H1 (cell line): ENCODE results near the gene RABL6. TPM values are rescaled to one million over a fixed set of nuclear protein-coding genes. Genes with fewer than 3 reads are reported as not detected.
"Not testable (repeated sequence)": the region's sequence is repeated elsewhere in the genome, so short reads cannot be mapped to it uniquely, and the experiment has no call there.

Experiments used
- CTCF ChIA-PET: fragments of 300-600 bp; sonication (Branson Sonifier 250); formaldehyde crosslinking; loops from one replicate; lab custom pipeline; 2021; ENCODE audit not compliant: partially characterized antibody; lab: Charles Lee
- POLR2A ChIA-PET: fragments of 300-600 bp; sonication (Branson Sonifier 250); formaldehyde crosslinking; loops from one replicate; lab custom pipeline; 2021; ENCODE audit warnings: inconsistent platforms; ENCODE audit not compliant: partially characterized antibody; lab: Charles Lee
- DNase-seq, 2 experiments: peaks; one replicate each; pipeline versions ENCODE4 v3.0.0 to v3.0.0-alpha.2; 2010 to 2022; ENCODE audit warnings: low spot score in 2 of 2, low read depth in 1 of 2, mixed read lengths in 1 of 2
- FAIRE-seq: peaks from 2 replicates; lab custom pipeline; 2011; peaks lifted over from hg19 to GRCh38; lab: Jason Lieb, UNC
- H2AFZ ChIP-seq: 2 replicates; pipeline ENCODE4 v1.8.1; 2012; ENCODE audit warnings: low read length, inconsistent platforms
- H2AK5ac ChIP-seq: 2 replicates; pipeline ENCODE4 v1.6.1; 2013; ENCODE audit warnings: low read depth, low read length
- H2BK120ac ChIP-seq: replicated peaks from 2 replicates; pipeline ENCODE3; 2013; ENCODE audit warnings: low read depth, low read length, inconsistent platforms
- H2BK12ac ChIP-seq: 2 replicates; pipeline ENCODE4 v1.6.1; 2013; ENCODE audit warnings: low read depth, low read length
- H2BK15ac ChIP-seq: 2 replicates; pipeline ENCODE4 v1.6.1; 2013; ENCODE audit warnings: low read length
- H2BK20ac ChIP-seq: 2 replicates; pipeline ENCODE4 v1.6.1; 2013; ENCODE audit warnings: low read length
- H2BK5ac ChIP-seq: 2 replicates; pipeline ENCODE4 v1.6.1; 2013; ENCODE audit warnings: low read depth, low read length
- H3K14ac ChIP-seq: 2 replicates; pipeline ENCODE4 v1.6.1; 2013; ENCODE audit warnings: inconsistent platforms; ENCODE audit not compliant: insufficient read length
- H3K18ac ChIP-seq: 2 replicates; pipeline ENCODE4 v1.6.1; 2013; ENCODE audit warnings: low read length; ENCODE audit errors: extremely low read depth
- H3K23ac ChIP-seq: 2 replicates; pipeline ENCODE4 v1.6.1; 2013; ENCODE audit warnings: inconsistent platforms; ENCODE audit not compliant: insufficient read length
- H3K23me2 ChIP-seq: 2 replicates; pipeline ENCODE4 v1.6.1; 2013; ENCODE audit warnings: low read depth, low read length
- H3K27ac ChIP-seq: 2 replicates; pipeline ENCODE4 v1.6.1; 2011; ENCODE audit warnings: low read depth, low read length, inconsistent platforms
- H3K27me3 ChIP-seq, 4 experiments: replicated peaks in 1 of 4; 1 replicate in 1 of 4; 2 replicates in 3 of 4; pipeline versions ENCODE4 v1.6.1 to v1.8.1; 2011 to 2013; ENCODE audit warnings: low read length in 3 of 4, mild to moderate bottlenecking in 3 of 4, inconsistent platforms in 2 of 4, mixed read lengths in 2 of 4, moderate library complexity in 1 of 4; ENCODE audit not compliant: control insufficient read depth in 3 of 4, insufficient read depth in 3 of 4; ENCODE audit errors: extremely low read depth in 1 of 4
- H3K36me3 ChIP-seq, 4 experiments: 2 replicates each; pipeline versions ENCODE4 v1.6.1 to v1.8.1; 2011 to 2013; ENCODE audit warnings: mild to moderate bottlenecking in 4 of 4, low read length in 3 of 4, moderate library complexity in 2 of 4, control low read depth in 1 of 4, inconsistent platforms in 1 of 4; ENCODE audit not compliant: insufficient read depth in 4 of 4, control insufficient read depth in 2 of 4
- H3K4ac ChIP-seq: replicated peaks from 2 replicates; pipeline ENCODE3; 2013; ENCODE audit warnings: low read length, low read depth, mixed read lengths, inconsistent platforms; ENCODE audit not compliant: insufficient read length
- H3K4me1 ChIP-seq, 4 experiments: replicated peaks in 1 of 4; 1 replicate in 1 of 4; 2 replicates in 3 of 4; pipeline versions ENCODE4 v1.6.1 to v1.8.1; 2011 to 2013; ENCODE audit warnings: low read length in 3 of 4, inconsistent platforms in 2 of 4, mixed read lengths in 1 of 4; ENCODE audit not compliant: insufficient read depth in 4 of 4, control insufficient read depth in 3 of 4
- H3K4me2 ChIP-seq, 2 experiments: 2 replicates each; pipeline versions ENCODE4 v1.6.1 to v1.8.1; 2011 to 2013; ENCODE audit warnings: low read depth in 2 of 2, low read length in 2 of 2, control low read depth in 1 of 2, inconsistent platforms in 1 of 2, mild to moderate bottlenecking in 1 of 2; ENCODE audit not compliant: insufficient read depth in 1 of 2
- H3K4me3 ChIP-seq, 4 experiments: fragments of 200-600, 300-600 bp in 1 of 4; sonication (generic), shearing (Covaris generic), sonication (Bioruptor Twin) in 1 of 4; 2 replicates each; pipeline versions ENCODE4 v1.5.1 to v1.8.1; 2011 to 2016; ENCODE audit warnings: low read length in 4 of 4, low read depth in 3 of 4, control low read depth in 2 of 4, inconsistent platforms in 2 of 4, mild to moderate bottlenecking in 2 of 4, mixed read lengths in 1 of 4, moderate library complexity in 1 of 4; ENCODE audit not compliant: insufficient read depth in 2 of 4; ENCODE audit errors: extremely low read depth in 1 of 4
- H3K56ac ChIP-seq: replicated peaks from 2 replicates; pipeline ENCODE3; 2013; ENCODE audit warnings: low read depth, mild to moderate bottlenecking, mixed read lengths, low read length, inconsistent platforms; ENCODE audit not compliant: insufficient read length
- H3K79me1 ChIP-seq: 2 replicates; pipeline ENCODE4 v1.6.1; 2013; ENCODE audit warnings: low read depth, low read length, control low read depth
- H3K79me2 ChIP-seq, 2 experiments: 2 replicates each; pipeline versions ENCODE4 v1.6.1 to v1.8.1; 2012 to 2013; ENCODE audit warnings: low read length in 2 of 2, mild to moderate bottlenecking in 2 of 2, inconsistent platforms in 1 of 2; ENCODE audit not compliant: insufficient read depth in 2 of 2, control insufficient read depth in 1 of 2
- H3K9ac ChIP-seq, 4 experiments: replicated peaks in 1 of 4; 1 replicate in 1 of 4; 2 replicates in 3 of 4; pipeline versions ENCODE4 v1.6.1 to v1.8.1; 2011 to 2013; ENCODE audit warnings: low read depth in 3 of 4, low read length in 3 of 4, control low read depth in 2 of 4, mild to moderate bottlenecking in 2 of 4, moderate library complexity in 2 of 4, inconsistent platforms in 1 of 4; ENCODE audit errors: extremely low read depth in 1 of 4
- H3K9me3 ChIP-seq, 2 experiments: 2 replicates each; pipeline versions ENCODE4 v1.6.1 to v1.8.1; 2012 to 2013; ENCODE audit warnings: mild to moderate bottlenecking in 2 of 2, moderate library complexity in 2 of 2, control low read depth in 1 of 2, inconsistent platforms in 1 of 2, low read depth in 1 of 2, low read length in 1 of 2, mixed read lengths in 1 of 2; ENCODE audit not compliant: insufficient read depth in 2 of 2
- H4K20me1 ChIP-seq, 2 experiments: replicated peaks in 1 of 2; 2 replicates each; pipeline versions ENCODE3 to v1.8.1; 2011 to 2013; ENCODE audit warnings: inconsistent platforms in 2 of 2, low read length in 2 of 2, mild to moderate bottlenecking in 1 of 2; ENCODE audit not compliant: insufficient read depth in 2 of 2, control insufficient read depth in 1 of 2
- H4K5ac ChIP-seq: 2 replicates; pipeline ENCODE4 v1.6.1; 2013; ENCODE audit warnings: low read length, low read depth, mixed read lengths, inconsistent platforms; ENCODE audit not compliant: insufficient read length
- H4K8ac ChIP-seq: 2 replicates; pipeline ENCODE4 v1.8.0; 2013; ENCODE audit warnings: mild to moderate bottlenecking, moderate library complexity, low read length, inconsistent platforms; ENCODE audit not compliant: insufficient read depth; ENCODE audit errors: extremely low read depth
- H4K91ac ChIP-seq: replicated peaks from 2 replicates; pipeline ENCODE3; 2013; ENCODE audit warnings: low read length, mixed read lengths, inconsistent platforms; ENCODE audit not compliant: insufficient read length
- WGBS, 2 experiments: shearing (Covaris generic) in 1 of 2; methylation state at CpG; one replicate each; pipeline versions ENCODE4 v1.1.6 to v1.1.7; 2013 to 2015; ENCODE audit warnings: low lambda C conversion rate in 2 of 2, mixed read lengths in 2 of 2, inconsistent platforms in 1 of 2, low coverage in 1 of 2, missing lambda C conversion rate in 1 of 2; ENCODE audit not compliant: insufficient replicate concordance in 2 of 2, insufficient coverage in 1 of 2, insufficient read length in 1 of 2; ENCODE audit errors: extremely low coverage in 1 of 2, missing lambda C conversion rate in 1 of 2; 5-methylcytosine and 5-hydroxymethylcytosine counted together
- polyA plus RNA-seq, 7 experiments: library from polyadenylated mRNA; depleted of rRNA in 3 of 7; stranded (reverse) in 5 of 7; unstranded in 2 of 7; fragments of >200 nt in 5 of 7; fragments of 200-250 nt in 2 of 7; gene quantifications; 1 replicate in 5 of 7; 2 replicates in 1 of 7; 4 replicates in 1 of 7; pipeline versions ENCODE4 v1.2.1 to v1.2.3, GENCODE V29; 2011 to 2013; ENCODE audit warnings: missing spikeins in 2 of 7, mixed read lengths in 2 of 7
- total RNA-seq: library from RNA; stranded (reverse); fragmentation: NEBNext Ultra II Directional; extraction: Animal tissue kit (Norgen Biotek cat#: 25700); gene quantifications from 2 replicates; pipeline ENCODE4 v1.2.1, GENCODE V29; 2021

Gene RABL6
- total and polyA plus RNA-seq, 2 of the 8 experiments (the other 6 are each of a cell fraction or from before 2014, with no cell fraction given) = 70.1 to 130 TPM

- H3K27me3 ChIP-seq, H2BK12ac ChIP-seq, H3K9ac ChIP-seq, H2AFZ ChIP-seq, H3K4me1 ChIP-seq, H3K79me2 ChIP-seq, H3K36me3 ChIP-seq, H3K14ac ChIP-seq, H2BK15ac ChIP-seq, H3K23me2 ChIP-seq, H4K5ac ChIP-seq, H3K18ac ChIP-seq, H2BK20ac ChIP-seq, H2BK120ac ChIP-seq, H3K4me3 ChIP-seq, H3K9me3 ChIP-seq, H3K27ac ChIP-seq, H4K20me1 ChIP-seq, H3K23ac ChIP-seq, H3K4me2 ChIP-seq, POLR2A ChIA-PET, FAIRE-seq, H4K8ac ChIP-seq, H4K91ac ChIP-seq, H2AK5ac ChIP-seq, H2BK5ac ChIP-seq, H3K79me1 ChIP-seq, H3K4ac ChIP-seq, H3K56ac ChIP-seq, DNase-seq: not testable (repeated sequence)
- CTCF ChIA-PET = interaction anchor here (0.6 to 4.3 kb wide), 10 partner anchors 9 to 261 kb away, joined by 3 to 37 read pairs (median 4); partner anchors contain the start of genes LCN8 and NPDC1
- 88% methylated on average over 23 of the region's 23 CpGs; no CpG with 5 or more reads in 1 of the 2 experiments for WGBS, 2 experiments
These were observed 22.0 kb upstream of the RABL6 start for GRCh38 chr9:136785565-136786355.
